Measurements from ENCODE around the gene RASD1.

DNA sequence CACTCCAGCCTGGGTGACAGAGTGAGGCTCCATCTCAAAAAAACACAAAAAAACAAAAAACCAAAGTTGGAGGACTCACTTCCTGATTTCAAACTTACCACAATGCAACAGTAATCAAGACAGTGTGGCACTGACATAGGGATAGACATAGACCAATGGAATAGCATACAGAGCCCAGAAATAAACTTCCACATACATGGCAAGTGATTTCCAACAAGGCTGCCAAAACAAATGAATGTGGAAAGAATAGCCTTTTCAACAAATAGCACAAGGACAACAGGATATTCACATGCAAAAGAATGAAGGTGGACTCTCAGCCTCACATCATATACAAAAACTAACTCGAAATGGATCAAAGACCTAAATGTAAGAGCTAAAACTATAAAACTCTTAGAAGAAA, 36.8 kb upstream of the RASD1 start:
- no peak for TF ChIP-seq MXI1 (IDR thresholded peaks at IDR 0.05; ENCODE audit: borderline replicate concordance, low read depth, low read length)
- TF ChIP-seq, protein P1, sequence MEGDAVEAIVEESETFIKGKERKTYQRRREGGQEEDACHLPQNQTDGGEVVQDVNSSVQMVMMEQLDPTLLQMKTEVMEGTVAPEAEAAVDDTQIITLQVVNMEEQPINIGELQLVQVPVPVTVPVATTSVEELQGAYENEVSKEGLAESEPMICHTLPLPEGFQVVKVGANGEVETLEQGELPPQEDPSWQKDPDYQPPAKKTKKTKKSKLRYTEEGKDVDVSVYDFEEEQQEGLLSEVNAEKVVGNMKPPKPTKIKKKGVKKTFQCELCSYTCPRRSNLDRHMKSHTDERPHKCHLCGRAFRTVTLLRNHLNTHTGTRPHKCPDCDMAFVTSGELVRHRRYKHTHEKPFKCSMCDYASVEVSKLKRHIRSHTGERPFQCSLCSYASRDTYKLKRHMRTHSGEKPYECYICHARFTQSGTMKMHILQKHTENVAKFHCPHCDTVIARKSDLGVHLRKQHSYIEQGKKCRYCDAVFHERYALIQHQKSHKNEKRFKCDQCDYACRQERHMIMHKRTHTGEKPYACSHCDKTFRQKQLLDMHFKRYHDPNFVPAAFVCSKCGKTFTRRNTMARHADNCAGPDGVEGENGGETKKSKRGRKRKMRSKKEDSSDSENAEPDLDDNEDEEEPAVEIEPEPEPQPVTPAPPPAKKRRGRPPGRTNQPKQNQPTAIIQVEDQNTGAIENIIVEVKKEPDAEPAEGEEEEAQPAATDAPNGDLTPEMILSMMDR (conservative IDR thresholded peaks at IDR 0.05; ENCODE audit: low read depth, low read length) = no peak
- no peak for TF ChIP-seq RCOR1 (IDR thresholded peaks at IDR 0.05; ENCODE audit: insufficient replicate concordance, low read length)
- TF ChIP-seq, protein P2, sequence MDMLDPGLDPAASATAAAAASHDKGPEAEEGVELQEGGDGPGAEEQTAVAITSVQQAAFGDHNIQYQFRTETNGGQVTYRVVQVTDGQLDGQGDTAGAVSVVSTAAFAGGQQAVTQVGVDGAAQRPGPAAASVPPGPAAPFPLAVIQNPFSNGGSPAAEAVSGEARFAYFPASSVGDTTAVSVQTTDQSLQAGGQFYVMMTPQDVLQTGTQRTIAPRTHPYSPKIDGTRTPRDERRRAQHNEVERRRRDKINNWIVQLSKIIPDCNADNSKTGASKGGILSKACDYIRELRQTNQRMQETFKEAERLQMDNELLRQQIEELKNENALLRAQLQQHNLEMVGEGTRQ (IDR thresholded peaks at IDR 0.05; ENCODE audit: low read depth, low read length) = no peak
- no peak for TF ChIP-seq POLR2A (IDR thresholded peaks at IDR 0.05; ENCODE audit: low read depth, low read length)
- TF ChIP-seq RFX5 (IDR thresholded peaks at IDR 0.05; ENCODE audit: low read depth, low read length) = no peak
- TF ChIP-seq, protein P3, sequence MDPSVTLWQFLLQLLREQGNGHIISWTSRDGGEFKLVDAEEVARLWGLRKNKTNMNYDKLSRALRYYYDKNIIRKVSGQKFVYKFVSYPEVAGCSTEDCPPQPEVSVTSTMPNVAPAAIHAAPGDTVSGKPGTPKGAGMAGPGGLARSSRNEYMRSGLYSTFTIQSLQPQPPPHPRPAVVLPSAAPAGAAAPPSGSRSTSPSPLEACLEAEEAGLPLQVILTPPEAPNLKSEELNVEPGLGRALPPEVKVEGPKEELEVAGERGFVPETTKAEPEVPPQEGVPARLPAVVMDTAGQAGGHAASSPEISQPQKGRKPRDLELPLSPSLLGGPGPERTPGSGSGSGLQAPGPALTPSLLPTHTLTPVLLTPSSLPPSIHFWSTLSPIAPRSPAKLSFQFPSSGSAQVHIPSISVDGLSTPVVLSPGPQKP (IDR thresholded peaks at IDR 0.05; ENCODE audit: borderline replicate concordance, low read depth, low read length) = no peak
- no peak for TF ChIP-seq CEBPB (IDR thresholded peaks at IDR 0.05; ENCODE audit: low read depth, low read length)
- no peak for TF ChIP-seq BHLHE40 (IDR thresholded peaks at IDR 0.05; ENCODE audit: low read depth, low read length)
